PC-3 (cell line): ENCODE measurements around the gene TMEM267. TPM values are rescaled to one million over a fixed set of nuclear protein-coding genes. Genes with fewer than 3 reads are reported as not detected.

Experiments
- ATAC-seq: fragments of 200-7000 bp; cut with Tn5 transposase; 2 replicates; pipeline ENCODE4 v1.9.1; 2020; ENCODE audit warnings: mild to moderate bottlenecking, moderate library complexity
- BruUV-seq: library from RNA; stranded (reverse); fragments of 400-500 nt; replicated peaks from 2 replicates; lab custom pipeline; 2021; lab: Mats Ljungman, UMichigan
- CTCF ChIA-PET: fragments of 300-600 bp; sonication (Branson Sonifier 250); formaldehyde crosslinking; loops from one replicate; lab custom pipeline; 2022; ENCODE audit warnings: antibody characterized with exemption; lab: Charles Lee
- POLR2A ChIA-PET: fragments of 300-600 bp; sonication (Branson Sonifier 250); formaldehyde crosslinking; loops from one replicate; lab custom pipeline; 2022; ENCODE audit warnings: antibody characterized with exemption; ENCODE audit not compliant: unreplicated experiment; lab: Charles Lee
- DNase-seq: peaks from one replicate; pipeline ENCODE4 v3.0.0-alpha.2; 2015
- H2AFZ ChIP-seq: fragments of 300-600 bp; sonication (generic); 2 replicates; pipeline ENCODE4 v1.6.0; 2016; ENCODE audit warnings: antibody characterized with exemption, low read length
- H3F3A ChIP-seq: fragments of 300-600 bp; sonication (generic); one replicate; pipeline ENCODE4 v1.6.0; 2017; ENCODE audit warnings: antibody characterized with exemption, low read length, control low read depth, mild to moderate bottlenecking; ENCODE audit not compliant: unreplicated experiment
- H3K27ac ChIP-seq: fragments of 300-600 bp; sonication (generic); 2 replicates; pipeline ENCODE4 v1.5.1; 2016; ENCODE audit warnings: mild to moderate bottlenecking, low read length
- H3K27me3 ChIP-seq: fragments of 300-600 bp; sonication (generic); 2 replicates; pipeline ENCODE4 v1.6.1; 2016; ENCODE audit warnings: low read length, mixed read lengths
- H3K36me3 ChIP-seq: fragments of 300-600 bp; sonication (generic); 2 replicates; pipeline ENCODE4 v1.6.1; 2016; ENCODE audit warnings: low read depth, mixed run types, low read length, mixed read lengths
- H3K4me1 ChIP-seq: fragments of 300-600 bp; sonication (generic); 2 replicates; pipeline ENCODE4 v1.5.1; 2016; ENCODE audit warnings: low read length; ENCODE audit not compliant: insufficient read depth
- H3K4me2 ChIP-seq: fragments of 300-600 bp; sonication (generic); 2 replicates; pipeline ENCODE4 v1.6.0; 2016; ENCODE audit warnings: low read length
- H3K4me3 ChIP-seq: fragments of 300-600 bp; sonication (generic); 2 replicates; pipeline ENCODE4 v1.5.1; 2016; ENCODE audit warnings: mild to moderate bottlenecking, low read length, mixed read lengths
- H3K79me2 ChIP-seq: fragments of 300-600 bp; sonication (generic); 2 replicates; pipeline ENCODE4 v1.6.1; 2017; ENCODE audit warnings: low read length, mixed read lengths
- H3K9ac ChIP-seq: fragments of 300-600 bp; sonication (generic); 2 replicates; pipeline ENCODE4 v1.6.0; 2016; ENCODE audit warnings: mild to moderate bottlenecking, low read length
- H3K9me2 ChIP-seq: fragments of 300-600 bp; sonication (generic); replicated peaks from 2 replicates; pipeline ENCODE4 v1.6.1; 2016; ENCODE audit warnings: mixed run types, low read length, mixed read lengths
- H3K9me3 ChIP-seq: fragments of 300-600 bp; sonication (generic); 2 replicates; pipeline ENCODE4 v1.6.1; 2016; ENCODE audit warnings: low read length, mixed read lengths
- H4K20me1 ChIP-seq: fragments of 300-600 bp; sonication (generic); 2 replicates; pipeline ENCODE4 v1.6.1; 2016; ENCODE audit warnings: low read length, mixed read lengths
- EZH2 ChIP-seq: fragments of 300-600 bp; sonication (generic); IDR thresholded peaks from one replicate; pipeline ENCODE4 v1.6.1; 2017; ENCODE audit warnings: antibody characterized with exemption, mild to moderate bottlenecking, low read length; ENCODE audit not compliant: unreplicated experiment
- EZH2phosphoT487 ChIP-seq: fragments of 300-600 bp; sonication (generic); IDR thresholded peaks from 2 replicates; pipeline ENCODE4 v1.6.1; 2018; ENCODE audit warnings: mild to moderate bottlenecking, antibody characterized with exemption, low read length, borderline replicate concordance
- intact Hi-C: fragments of 100-400 bp; cut with micrococcal nuclease; formaldehyde crosslinking; loops from 2 replicates; pipeline ENCODE4 v1.9.0; 2023
- total RNA-seq: library from RNA; depleted of rRNA; stranded (reverse); fragments of >200 nt; gene quantifications from 2 replicates; pipeline ENCODE4 v1.2.3, GENCODE V29; 2014
- TF ChIP-seq, protein P1 (sequence below): fragments of 300-600 bp; sonication (generic); conservative IDR thresholded peaks from 2 replicates; pipeline ENCODE4 v1.5.1; 2017; ENCODE audit warnings: antibody characterized with exemption, low read depth, mild to moderate bottlenecking, low read length

The TMEM267 gene
- total RNA-seq, 1 experiment from 2014 or later: 10.0 TPM

DNA sequence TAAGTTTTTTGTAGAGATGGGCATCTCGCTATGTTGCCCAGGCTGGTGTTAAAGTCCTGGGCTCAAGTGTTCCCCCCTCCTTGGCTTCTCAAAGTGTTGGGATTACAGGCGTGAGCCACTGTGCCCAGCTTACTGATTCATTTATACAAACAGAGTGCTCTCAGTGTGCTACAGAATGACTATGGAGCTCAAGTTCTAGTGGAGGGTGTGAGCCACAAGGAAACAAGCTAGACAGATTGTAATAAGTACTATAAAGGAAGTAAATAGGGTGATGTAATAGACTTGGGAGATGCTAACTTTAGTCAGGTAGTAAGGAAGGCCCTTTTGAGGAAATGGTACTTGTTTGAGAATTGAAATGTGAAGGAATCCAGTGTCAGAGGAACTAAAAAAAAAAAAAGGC lies 1.7 kb upstream of the TMEM267 start:
- H3K4me1 ChIP-seq: peaks cover 15% of the 10 kb centered on the region
- no TSS peak for BruUV-seq
- no peaks in the 10 kb centered on the region for H3F3A ChIP-seq
- H3K9me3 ChIP-seq: no peaks in the 10 kb centered on the region
- no peak overlapping the region for H3K27ac ChIP-seq
- no peaks in the 10 kb centered on the region for H3K9me2 ChIP-seq
- no peaks in the 10 kb centered on the region for H4K20me1 ChIP-seq
- intact Hi-C loops: loop anchor here (10.0 kb wide), 1 partner anchor 281 kb away; no protein-coding TSS in a partner anchor
- POLR2A ChIA-PET: no interaction called here
- no peaks in the 10 kb centered on the region for H3K27me3 ChIP-seq
- H3K79me2 ChIP-seq: peaks cover 26% of the 10 kb centered on the region
- H3K9ac ChIP-seq: no peak overlapping the region
- no peak for TF ChIP-seq EZH2phosphoT487
- TF ChIP-seq, protein P1, sequence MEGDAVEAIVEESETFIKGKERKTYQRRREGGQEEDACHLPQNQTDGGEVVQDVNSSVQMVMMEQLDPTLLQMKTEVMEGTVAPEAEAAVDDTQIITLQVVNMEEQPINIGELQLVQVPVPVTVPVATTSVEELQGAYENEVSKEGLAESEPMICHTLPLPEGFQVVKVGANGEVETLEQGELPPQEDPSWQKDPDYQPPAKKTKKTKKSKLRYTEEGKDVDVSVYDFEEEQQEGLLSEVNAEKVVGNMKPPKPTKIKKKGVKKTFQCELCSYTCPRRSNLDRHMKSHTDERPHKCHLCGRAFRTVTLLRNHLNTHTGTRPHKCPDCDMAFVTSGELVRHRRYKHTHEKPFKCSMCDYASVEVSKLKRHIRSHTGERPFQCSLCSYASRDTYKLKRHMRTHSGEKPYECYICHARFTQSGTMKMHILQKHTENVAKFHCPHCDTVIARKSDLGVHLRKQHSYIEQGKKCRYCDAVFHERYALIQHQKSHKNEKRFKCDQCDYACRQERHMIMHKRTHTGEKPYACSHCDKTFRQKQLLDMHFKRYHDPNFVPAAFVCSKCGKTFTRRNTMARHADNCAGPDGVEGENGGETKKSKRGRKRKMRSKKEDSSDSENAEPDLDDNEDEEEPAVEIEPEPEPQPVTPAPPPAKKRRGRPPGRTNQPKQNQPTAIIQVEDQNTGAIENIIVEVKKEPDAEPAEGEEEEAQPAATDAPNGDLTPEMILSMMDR: no peak
- TF ChIP-seq EZH2: no peak
- peak; percentile 26 for DNase-seq
- H3K36me3 ChIP-seq: peaks cover 13% of the 10 kb centered on the region; the same call in 1 of the 2 replicates
- H2AFZ ChIP-seq: no peak overlapping the region
- H3K4me2 ChIP-seq: no peak overlapping the region
- H3K4me3 ChIP-seq: no peak overlapping the region
- CTCF ChIA-PET: interaction anchor here (0.7 kb wide), 1 partner anchor 12 kb away, joined by 3 read pairs; no protein-coding TSS in a partner anchor
- peak; percentile 11 for ATAC-seq

DNA sequence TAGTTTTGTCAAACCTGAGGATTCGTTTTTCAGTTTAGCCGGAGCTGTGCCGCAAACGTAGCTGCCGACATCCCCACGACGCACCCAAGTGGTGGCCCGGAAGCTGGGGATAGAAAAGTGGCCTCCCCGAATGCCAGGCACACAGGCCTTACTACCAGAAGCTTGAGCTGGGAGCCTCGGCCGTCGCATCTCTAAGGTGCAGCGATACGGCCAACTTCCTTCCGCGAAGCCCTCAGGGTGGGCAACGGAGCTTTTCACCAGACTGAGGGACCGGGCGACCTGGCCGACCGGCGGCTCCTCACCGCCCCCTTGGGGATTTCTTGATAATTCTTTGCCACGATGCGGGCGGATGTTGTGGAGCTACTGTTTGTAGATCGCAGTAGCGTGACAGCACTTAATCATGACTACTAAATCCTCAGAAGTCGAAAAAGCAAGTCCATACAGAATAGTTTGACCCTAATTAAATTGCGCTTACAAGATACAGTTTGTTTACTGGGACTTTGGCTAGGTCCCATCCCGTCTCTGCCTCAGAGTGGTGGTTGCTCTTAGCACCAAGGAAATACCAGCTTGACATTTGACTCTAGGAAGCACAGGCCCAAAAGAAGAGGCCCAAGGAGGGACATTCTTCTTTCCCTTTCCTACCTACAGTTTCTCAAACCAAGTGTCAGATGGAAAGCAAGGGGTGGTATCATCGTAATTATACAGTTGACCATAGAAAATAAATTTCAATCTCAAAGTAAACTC lies 613 bp upstream of the TMEM267 start:
- H3K9me3 ChIP-seq: no peaks in the 10 kb centered on the region
- intact Hi-C loops: loop anchor here (1.0 to 10.0 kb wide), 6 partner anchors 31 to 442 kb away; partner anchors contain the start of genes ANXA2R and C5orf34
- H3K4me2 ChIP-seq: peak overlapping the region; percentile 82
- TSS peak; percentile 96 for BruUV-seq
- H3K27ac ChIP-seq: peak overlapping the region; percentile 69
- peak overlapping the region; percentile 89 for H3K9ac ChIP-seq
- TF ChIP-seq EZH2: no peak
- TF ChIP-seq, protein P1: peak; percentile 95
- ATAC-seq: peak; percentile 72
- H4K20me1 ChIP-seq: no peaks in the 10 kb centered on the region
- peaks cover 15% of the 10 kb centered on the region for H3K4me1 ChIP-seq
- H3K4me3 ChIP-seq: peak overlapping the region; percentile 78
- H3K79me2 ChIP-seq: peaks cover 26% of the 10 kb centered on the region
- no peaks in the 10 kb centered on the region for H3F3A ChIP-seq
- ChIA-PET CTCF (interaction anchor here (0.9 to 1.8 kb wide), 10 partner anchors 31 to 467 kb away, joined by 3 to 8 read pairs (median 4); partner anchors contain the start of genes C5orf34 and HMGCS1), POLR2A (interaction anchor here (0.6 to 1.6 kb wide), 10 partner anchors 15 to 441 kb away, joined by 3 to 22 read pairs (median 8); partner anchors contain the start of genes C5orf34 and ZNF131)
- H3K27me3 ChIP-seq: no peaks in the 10 kb centered on the region
- peak overlapping the region; percentile 89 for H2AFZ ChIP-seq
- peaks cover 5% of the 10 kb centered on the region; the same call in 1 of the 2 replicates for H3K36me3 ChIP-seq
- DNase-seq: peak; percentile 93
- H3K9me2 ChIP-seq: no peaks in the 10 kb centered on the region
